Activated gamma-delta T cell (primary cell): ENCODE results near the gene AOPEP.

ENCODE experiments used
- DNase-seq: peaks from one replicate; lab custom pipeline; 2025; lab: John Stamatoyannopoulos, UW

The AOPEP gene

GRCh38 chr9:94993160-94993820 lies 266.8 kb downstream of the AOPEP start:
- DNase-seq, result no peak

- DNase-seq, result no peak
Observed at GRCh38 chr9:94993821-94994165, 267.3 kb downstream of the AOPEP start.

GRCh38 chr9:94995048-94995693 lies 268.7 kb downstream of the AOPEP start:
- no peak for DNase-seq

- DNase-seq, result no peak
Observed at GRCh38 chr9:94996641-94997040, 270.1 kb downstream of the AOPEP start.

- no peak for DNase-seq
Observed at GRCh38 chr9:94997727-94998126, 271.2 kb downstream of the AOPEP start.

- DNase-seq, result no peak
Observed at GRCh38 chr9:94999832-95000231, 273.3 kb downstream of the AOPEP start.

- DNase-seq, result no peak
Observed at GRCh38 chr9:95000821-95001220, 274.3 kb downstream of the AOPEP start.

- no peak for DNase-seq
Observed at GRCh38 chr9:95001720-95002119, 275.2 kb downstream of the AOPEP start.

- no peak for DNase-seq
Observed at GRCh38 chr9:95003689-95004410, 277.4 kb downstream of the AOPEP start.

GRCh38 chr9:95004411-95005277 lies 278.1 kb downstream of the AOPEP start:
- peak; percentile 24 for DNase-seq

- no peak for DNase-seq
Observed at GRCh38 chr9:95005278-95006143, 279.0 kb downstream of the AOPEP start.

- DNase-seq, result no peak
Observed at GRCh38 chr9:95007226-95007869, 280.8 kb downstream of the AOPEP start.

GRCh38 chr9:95008151-95008771 lies 281.8 kb downstream of the AOPEP start:
- no peak for DNase-seq

- no peak for DNase-seq
Observed at GRCh38 chr9:95009459-95009858, 283.0 kb downstream of the AOPEP start.

GRCh38 chr9:95010431-95010838 lies 283.9 kb downstream of the AOPEP start:
- DNase-seq, result no peak

- DNase-seq, result no peak
Observed at GRCh38 chr9:95012035-95012708, 285.7 kb downstream of the AOPEP start.

- DNase-seq, result no peak
Observed at GRCh38 chr9:95012902-95013301, 286.4 kb downstream of the AOPEP start.

GRCh38 chr9:95014917-95015316 lies 288.4 kb downstream of the AOPEP start:
- no peak for DNase-seq

- DNase-seq, result no peak
Observed at GRCh38 chr9:95015569-95015968, 289.1 kb downstream of the AOPEP start.

- no peak for DNase-seq
Observed at GRCh38 chr9:95017062-95017461, 290.6 kb downstream of the AOPEP start.
